HG03060 (cell line): ENCODE data around the gene NDE1.

Source experiments
- ATAC-seq: cut with Tn5 transposase; IDR thresholded peaks from one replicate; pipeline ENCODE4 v1.9.1; 2021; ENCODE audit warnings: low read depth, moderate number of reproducible peaks; ENCODE audit not compliant: unreplicated experiment

Gene NDE1

GRCh38 chr16:15729152-15729551, 79.1 kb downstream of the NDE1 start:
- no peak for ATAC-seq

- no peak for ATAC-seq
Measured at GRCh38 chr16:15732416-15732815, 82.4 kb downstream of the NDE1 start.

- ATAC-seq: no peak
Measured at GRCh38 chr16:15735610-15736009, 85.6 kb downstream of the NDE1 start.

- ATAC-seq: no peak
Measured at GRCh38 chr16:15736529-15736928, 86.5 kb downstream of the NDE1 start.

- no peak for ATAC-seq
Measured at GRCh38 chr16:15737140-15737644, 87.1 kb downstream of the NDE1 start.

GRCh38 chr16:15739464-15739863, 89.4 kb downstream of the NDE1 start:
- ATAC-seq: no peak

- no peak for ATAC-seq
Measured at GRCh38 chr16:15739950-15740349, 89.9 kb downstream of the NDE1 start.

- no peak for ATAC-seq
Measured at GRCh38 chr16:15741207-15741871, 91.3 kb downstream of the NDE1 start.

GRCh38 chr16:15742716-15743115, 92.7 kb downstream of the NDE1 start:
- ATAC-seq: no peak

GRCh38 chr16:15743657-15744056, 93.6 kb downstream of the NDE1 start:
- no peak for ATAC-seq

GRCh38 chr16:15746332-15746731, 96.3 kb downstream of the NDE1 start:
- no peak for ATAC-seq

- ATAC-seq: no peak
Measured at GRCh38 chr16:15747937-15748336, 97.9 kb downstream of the NDE1 start.

GRCh38 chr16:15748654-15749053, 98.6 kb downstream of the NDE1 start:
- no peak for ATAC-seq

GRCh38 chr16:15749371-15749770, 99.3 kb downstream of the NDE1 start:
- ATAC-seq: no peak

- ATAC-seq: no peak
Measured at GRCh38 chr16:15749985-15750384, 99.9 kb downstream of the NDE1 start.

GRCh38 chr16:15751940-15752339, 101.9 kb downstream of the NDE1 start:
- ATAC-seq: no peak

GRCh38 chr16:15752717-15753488, 102.9 kb downstream of the NDE1 start:
- no peak for ATAC-seq

- no peak for ATAC-seq
Measured at GRCh38 chr16:15754821-15755534, 104.9 kb downstream of the NDE1 start.

- ATAC-seq: no peak
Measured at GRCh38 chr16:15757077-15757386, 107.0 kb downstream of the NDE1 start.

- no peak for ATAC-seq
Measured at GRCh38 chr16:15757630-15758251, 107.7 kb downstream of the NDE1 start.

- ATAC-seq: no peak
Measured at GRCh38 chr16:15759070-15759469, 109.0 kb downstream of the NDE1 start.
